Measurements from ENCODE around the gene CSKMT. TPM values are rescaled to one million over a fixed set of nuclear protein-coding genes. Genes with fewer than 3 reads are reported as not detected.
"Not testable (repeated sequence)": the region's sequence is repeated elsewhere in the genome, so short reads cannot be mapped to it uniquely, and the experiment has no call there.

Gene CSKMT
- polyA plus RNA-seq, 3 donors: 9.7 to 18.6 (median 11.6) TPM

- WGBS, 3 donors: 34 to 37% (median 36%) methylated on average over 16 of the region's 16 CpGs
- H3K27ac ChIP-seq (ENCODE audit: low read depth, low read length): no peak overlapping the region
Measured at GRCh38 chr11:62652161-62653006, 12.7 kb upstream of the CSKMT start.

GRCh38 chr11:62654297-62654696, 10.8 kb upstream of the CSKMT start:
- 88 to 91% (median 89%) methylated on average over 11 of the region's 11 CpGs for WGBS, 3 donors
- no peak overlapping the region for H3K27ac ChIP-seq (ENCODE audit: low read depth, low read length)

- no peak overlapping the region for H3K27ac ChIP-seq (ENCODE audit: low read depth, low read length)
- WGBS, 3 donors: 43 to 74% (median 71%) methylated on average over 5 of the region's 5 CpGs
Measured at GRCh38 chr11:62656796-62657429, 8.2 kb upstream of the CSKMT start.

- no peak overlapping the region for H3K27ac ChIP-seq (ENCODE audit: low read depth, low read length)
- WGBS, 3 donors: 2 to 3% (median 3%) methylated on average over 36 of the region's 36 CpGs
Measured at GRCh38 chr11:62664405-62665074, 572 bp upstream of the CSKMT start.

GRCh38 chr11:62665599-62666258, 617 bp downstream of the CSKMT start:
- peak overlapping the region; percentile 53 for H3K27ac ChIP-seq (ENCODE audit: low read depth, low read length)
- 2 to 6% (median 5%) methylated on average over 39 of the region's 39 CpGs for WGBS, 3 donors

- H3K27ac ChIP-seq (ENCODE audit: low read depth, low read length): peak overlapping the region; percentile 53
- 36 to 58% (median 57%) methylated on average over 16 of the region's 16 CpGs for WGBS, 3 donors
Measured at GRCh38 chr11:62666259-62666926, 1.3 kb downstream of the CSKMT start.

GRCh38 chr11:62667460-62667859, 2.3 kb downstream of the CSKMT start:
- no peak overlapping the region for H3K27ac ChIP-seq (ENCODE audit: low read depth, low read length)
- 74 to 84% (median 77%) methylated on average over 2 of the region's 2 CpGs for WGBS, 3 donors

- H3K27ac ChIP-seq (ENCODE audit: low read depth, low read length): no peak overlapping the region
- 50 to 79% (median 75%) methylated on average over 4 of the region's 4 CpGs for WGBS, 3 donors
Measured at GRCh38 chr11:62669420-62670161, 4.5 kb downstream of the CSKMT start.

- 0% methylated on average over 17 of the region's 17 CpGs for WGBS, 3 donors
- H3K27ac ChIP-seq (ENCODE audit: low read depth, low read length): peak overlapping the region; percentile 62
Measured at GRCh38 chr11:62671236-62671607, 6.1 kb downstream of the CSKMT start.

- 0 to 1% (median 0%) methylated on average over 58 to 59 of the region's 59 CpGs for WGBS, 3 donors
- peak within 1 kb of the TSS; percentile 62 for H3K27ac ChIP-seq (ENCODE audit: low read depth, low read length)
Measured at GRCh38 chr11:62671608-62672389, 6.7 kb downstream of the CSKMT start, which contains the start of the genes LBHD1 and UQCC3. Gene LBHD1, minus strand, starts transcription at chr11:62672267. Its CDS starts 2,236 bp downstream, at chr11:62670031. Gene UQCC3, plus strand, starts transcription at chr11:62671673. Its CDS starts 73 bp downstream, at chr11:62671746.

- H3K27ac ChIP-seq (ENCODE audit: low read depth, low read length): no peak overlapping the region
- 75 to 82% (median 80%) methylated on average over 2 of the region's 2 CpGs for WGBS, 3 donors
Measured at GRCh38 chr11:62673196-62673525, 8.0 kb downstream of the CSKMT start.

- not testable (repeated sequence) for H3K27ac ChIP-seq (ENCODE audit: low read depth, low read length)
- WGBS, 3 donors: 89 to 98% (median 92%) methylated on average over 10 of the region's 10 CpGs
Measured at GRCh38 chr11:62675415-62675814, 10.3 kb downstream of the CSKMT start.

GRCh38 chr11:62676698-62677097, 11.6 kb downstream of the CSKMT start:
- 26 to 57% (median 53%) methylated on average over 6 of the region's 6 CpGs for WGBS, 3 donors

GRCh38 chr11:62677156-62677555, 12.0 kb downstream of the CSKMT start:
- H3K27ac ChIP-seq (ENCODE audit: low read depth, low read length): no peak overlapping the region
- WGBS, 3 donors: 70 to 82% (median 77%) methylated on average over 6 of the region's 6 CpGs

More at GRCh38 chr11:62676698-62677097, 11.6 kb downstream of the CSKMT start:
- no peak overlapping the region for H3K27ac ChIP-seq (ENCODE audit: low read depth, low read length)

- WGBS, 3 donors: 78 to 81% (median 80%) methylated on average over 15 of the region's 15 CpGs
Measured at GRCh38 chr11:62677714-62678113, 12.6 kb downstream of the CSKMT start.

GRCh38 chr11:62678433-62678769, 13.3 kb downstream of the CSKMT start:
- peak overlapping the region; percentile 68 for H3K27ac ChIP-seq (ENCODE audit: low read depth, low read length)
- 3 to 5% (median 4%) methylated on average over 16 of the region's 16 CpGs for WGBS, 3 donors

More at GRCh38 chr11:62677714-62678113, 12.6 kb downstream of the CSKMT start:
- no peak overlapping the region for H3K27ac ChIP-seq (ENCODE audit: low read depth, low read length)

Measured in adipose tissue (tissue), 3 donors.